ENCODE results near the gene AKR1C2. TPM values are rescaled to one million over a fixed set of nuclear protein-coding genes. Genes with fewer than 3 reads are reported as not detected.
A peak's percentile ranks its signal among the peaks of the same experiment; 100 is the strongest.
"Not testable (repeated sequence)": the region's sequence is repeated elsewhere in the genome, so short reads cannot be mapped to it uniquely, and the experiment has no call there.

Gene AKR1C2
- total RNA-seq, 1 experiment from 2014 or later: 1,997 TPM

GRCh38 chr10:5018134-5018533 lies 14.5 kb upstream of the AKR1C2 start:
- no peaks in the 10 kb centered on the region; the same call in 1 of the 2 replicates for H3K9me2 ChIP-seq (ENCODE audit: insufficient read depth)
- intact Hi-C loops (cut with micrococcal nuclease; ENCODE audit: unreplicated experiment): loop anchor here (10.0 kb wide), 2 partner anchors 367 to 417 kb away; no protein-coding TSS in a partner anchor
- H3K9me3 ChIP-seq (ENCODE audit: insufficient read depth, low read depth): peaks cover 3% of the 10 kb centered on the region; the same call in 1 of the 2 replicates
- H2AFZ ChIP-seq: no peak overlapping the region
- H3K4me3 ChIP-seq: peak overlapping the region; percentile 49
- ChIA-PET CTCF (no interaction called here), POLR2A (ENCODE audit: unreplicated experiment) (interaction anchor here (1.1 to 1.2 kb wide), 2 partner anchors 75 to 274 kb away, joined by 4 to 15 read pairs; no protein-coding TSS in a partner anchor)
- peak overlapping the region; percentile 100 for H3K27ac ChIP-seq
- H3K4me2 ChIP-seq: peak overlapping the region; percentile 78
- H3F3A ChIP-seq (ENCODE audit: insufficient read depth, low read depth): peaks cover 55% of the 10 kb centered on the region
- peaks cover 78% of the 10 kb centered on the region for H3K4me1 ChIP-seq (replicated peaks; ENCODE audit: insufficient read depth)
- peaks cover 45% of the 10 kb centered on the region for H3K79me2 ChIP-seq (ENCODE audit: low read depth)
- TF ChIP-seq CTCF (conservative IDR thresholded peaks at IDR 0.05): no peak
- no peak for TF ChIP-seq EZH2 (IDR thresholded peaks at IDR 0.05; ENCODE audit: low read depth)
- BruUV-seq (replicated peaks): no TSS peak
- no peak for DNase-seq
- no peaks in the 10 kb centered on the region for H4K20me1 ChIP-seq (ENCODE audit: insufficient read depth)
- no peaks in the 10 kb centered on the region for H3K36me3 ChIP-seq (ENCODE audit: low read depth)
- no peaks in the 10 kb centered on the region for H3K27me3 ChIP-seq (ENCODE audit: insufficient read depth, low read depth)

- Histone ChIP-seq H3K27me3 (ENCODE audit: insufficient read depth, low read depth) (no peaks in the 10 kb centered on the region), H3K4me2 (peak overlapping the region; percentile 73), H3K9me3 (ENCODE audit: insufficient read depth, low read depth) (peaks cover 3% of the 10 kb centered on the region; the same call in 1 of the 2 replicates), H3K36me3 (ENCODE audit: low read depth) (peaks cover 5% of the 10 kb centered on the region; the same call in 1 of the 2 replicates), H2AFZ (no peak overlapping the region), H3F3A (ENCODE audit: insufficient read depth, low read depth) (peaks cover 37% of the 10 kb centered on the region), H3K4me3 (peak overlapping the region; percentile 49), H4K20me1 (ENCODE audit: insufficient read depth) (no peaks in the 10 kb centered on the region), H3K9me2 (ENCODE audit: insufficient read depth) (no peaks in the 10 kb centered on the region; the same call in 1 of the 2 replicates), H3K79me2 (ENCODE audit: low read depth) (peaks cover 67% of the 10 kb centered on the region), H3K4me1 (replicated peaks; ENCODE audit: insufficient read depth) (peaks cover 75% of the 10 kb centered on the region), H3K27ac (peak overlapping the region; percentile 100)
- ChIA-PET CTCF (no interaction called here), POLR2A (ENCODE audit: unreplicated experiment) (interaction anchor here (0.6 kb wide), 2 partner anchors 33 to 84 kb away, joined by 3 to 7 read pairs; no protein-coding TSS in a partner anchor)
- DNase-seq: peak in 1 of 2 experiments; percentile 38
- BruUV-seq (replicated peaks): no TSS peak
- TF ChIP-seq CTCF (conservative IDR thresholded peaks at IDR 0.05) (peak; percentile 21; the same call in 1 of the 2 replicates), EZH2 (IDR thresholded peaks at IDR 0.05; ENCODE audit: low read depth) (no peak)
- intact Hi-C loops (cut with micrococcal nuclease; ENCODE audit: unreplicated experiment): loop anchor here (2.0 to 10.0 kb wide), 3 partner anchors 268 to 420 kb away; no protein-coding TSS in a partner anchor
Measured at GRCh38 chr10:5014936-5015335, 11.3 kb upstream of the AKR1C2 start.

- Histone ChIP-seq H3K4me1 (replicated peaks; ENCODE audit: insufficient read depth) (peaks cover 72% of the 10 kb centered on the region), H3K79me2 (ENCODE audit: low read depth) (peaks cover 67% of the 10 kb centered on the region), H3K4me3 (peak overlapping the region; percentile 49), H3K4me2 (peak overlapping the region; percentile 73), H3K27ac (peak overlapping the region; percentile 100), H3F3A (ENCODE audit: insufficient read depth, low read depth) (peaks cover 31% of the 10 kb centered on the region)
- H3K36me3 ChIP-seq (ENCODE audit: low read depth); H3K9me3 ChIP-seq (ENCODE audit: insufficient read depth, low read depth); H3K9me2 ChIP-seq (ENCODE audit: insufficient read depth); H4K20me1 ChIP-seq (ENCODE audit: insufficient read depth); BruUV-seq (replicated peaks); H3K27me3 ChIP-seq (ENCODE audit: insufficient read depth, low read depth); H2AFZ ChIP-seq; CTCF ChIA-PET: not testable (repeated sequence)
- peak in 1 of 2 experiments; percentile 44 for DNase-seq
- POLR2A ChIA-PET (ENCODE audit: unreplicated experiment): interaction anchor here (0.6 kb wide), 4 partner anchors 11 to 85 kb away, joined by 3 to 7 read pairs (median 4); no protein-coding TSS in a partner anchor
- intact Hi-C loops (cut with micrococcal nuclease; ENCODE audit: unreplicated experiment): loop anchor here (2.0 to 10.0 kb wide), 3 partner anchors 268 to 420 kb away; no protein-coding TSS in a partner anchor
Measured at GRCh38 chr10:5014200-5014910, 10.7 kb upstream of the AKR1C2 start.
